H7 (cell line): Measurements from ENCODE around the gene ITM2B. TPM values are rescaled to one million over a fixed set of nuclear protein-coding genes. Genes with fewer than 3 reads are reported as not detected.
"Not testable (repeated sequence)": the region's sequence is repeated elsewhere in the genome, so short reads cannot be mapped to it uniquely, and the experiment has no call there.

Source experiments
- DNase-seq: peaks from one replicate; pipeline ENCODE4 v3.0.0; 2012
- H3K27me3 ChIP-seq: 2 replicates; pipeline ENCODE4 v1.6.0; 2011; ENCODE audit warnings: mild to moderate bottlenecking, low read length; ENCODE audit not compliant: control insufficient read depth, insufficient read depth
- H3K36me3 ChIP-seq: replicated peaks from 2 replicates; pipeline ENCODE4 v1.5.1; 2011; ENCODE audit warnings: low read length; ENCODE audit not compliant: control insufficient read depth, insufficient read depth
- H3K4me3 ChIP-seq: 2 replicates; pipeline ENCODE4 v1.5.1; 2011; ENCODE audit warnings: low read depth, mild to moderate bottlenecking, control low read depth, low read length, moderate library complexity; ENCODE audit not compliant: insufficient read depth
- total RNA-seq: library from RNA; depleted of rRNA; stranded (reverse); fragments of >200 nt; shearing (Covaris generic); gene quantifications from 2 replicates; pipeline ENCODE4 v1.2.3, GENCODE V29; 2014; rRNA removed

ITM2B gene
- total RNA-seq = 197 and 251 TPM in 2 replicates

DNA sequence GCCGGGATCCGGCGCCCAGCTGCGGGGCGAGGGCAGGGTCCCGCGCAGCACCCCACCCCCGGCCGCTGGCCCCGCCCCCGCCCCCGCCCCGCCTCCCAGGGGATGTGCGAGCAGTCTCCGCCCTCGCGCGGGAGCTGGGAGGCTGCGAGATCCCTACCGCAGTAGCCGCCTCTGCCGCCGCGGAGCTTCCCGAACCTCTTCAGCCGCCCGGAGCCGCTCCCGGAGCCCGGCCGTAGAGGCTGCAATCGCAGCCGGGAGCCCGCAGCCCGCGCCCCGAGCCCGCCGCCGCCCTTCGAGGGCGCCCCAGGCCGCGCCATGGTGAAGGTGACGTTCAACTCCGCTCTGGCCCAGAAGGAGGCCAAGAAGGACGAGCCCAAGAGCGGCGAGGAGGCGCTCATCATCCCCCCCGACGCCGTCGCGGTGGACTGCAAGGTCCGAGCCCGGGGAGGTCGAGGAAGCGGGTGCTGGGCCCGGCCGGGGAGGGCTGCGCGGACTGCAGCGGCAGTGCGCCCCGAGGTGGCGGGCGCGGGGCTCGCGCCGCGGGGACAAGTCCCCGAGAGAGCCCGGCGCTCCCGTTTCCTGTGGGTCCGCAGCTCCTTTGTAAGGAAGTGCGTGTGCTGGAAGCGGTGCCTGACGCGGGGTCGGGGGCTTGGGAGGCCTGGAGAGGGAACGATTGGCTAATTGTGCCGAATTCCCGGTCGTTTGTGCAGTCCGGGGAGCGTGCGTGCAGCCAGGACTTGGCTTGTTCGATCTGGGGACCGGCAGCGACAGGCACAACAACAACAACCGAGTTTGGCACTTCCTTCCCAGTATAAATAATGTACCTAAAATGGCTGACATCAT is at the start of gene ITM2B:
Gene ITM2B (plus strand): TSS at position 161 of the 843 bp plus-strand sequence. CDS start 155 bp downstream, at position 316.
- Histone ChIP-seq H3K27me3 (0 out of 2 replicates have a peak, but pooled peaks cover 1% of the 10 kb centered on the region), H3K36me3 (no peaks in the 10 kb centered on the region), H3K4me3 (peak within 1 kb of the TSS; percentile 97)
- peak; percentile 96 for DNase-seq

DNA sequence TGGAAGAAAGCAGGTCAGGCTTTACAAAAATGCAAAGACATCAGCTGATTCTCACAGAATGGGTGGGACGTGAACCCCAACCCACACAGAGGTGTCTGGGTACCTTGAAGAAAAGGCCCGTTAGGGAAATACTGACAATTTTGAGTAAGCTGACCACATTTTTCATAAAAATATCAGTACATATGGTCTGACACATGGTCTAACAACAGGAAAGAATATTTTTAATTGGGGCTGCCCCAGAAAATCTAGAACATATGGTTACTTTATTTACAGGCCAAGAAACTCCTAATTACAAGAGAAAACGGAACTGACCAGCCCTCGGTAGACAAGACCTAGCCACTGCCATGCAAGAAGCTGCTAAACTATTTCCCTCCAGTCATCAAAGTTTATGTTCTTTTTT is 48.7 kb upstream of the ITM2B start:
- H3K27me3 ChIP-seq = no peaks in the 10 kb centered on the region
- H3K4me3 ChIP-seq = no peak overlapping the region
- DNase-seq = no peak
- H3K36me3 ChIP-seq = no peaks in the 10 kb centered on the region

DNA sequence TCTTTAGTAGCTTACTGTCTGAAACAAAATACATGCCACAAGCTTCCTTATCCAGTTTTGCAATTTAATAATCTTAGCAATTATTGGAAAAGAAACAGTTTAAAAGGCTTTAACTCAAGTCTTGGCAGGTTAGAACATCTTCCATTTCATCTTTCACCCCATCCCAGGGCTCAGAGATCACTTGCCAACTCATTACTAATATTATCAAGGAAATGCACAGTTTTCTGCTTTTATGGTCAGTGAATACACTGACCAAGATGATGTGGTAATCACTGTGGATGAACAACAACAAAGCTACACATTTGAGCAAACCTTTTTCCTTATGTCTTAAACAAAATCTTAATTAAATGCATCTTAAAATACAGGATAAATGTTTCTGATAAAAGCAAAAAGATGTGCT is 48.0 kb upstream of the ITM2B start:
- no peak overlapping the region for H3K4me3 ChIP-seq
- no peaks in the 10 kb centered on the region for H3K36me3 ChIP-seq
- no peaks in the 10 kb centered on the region for H3K27me3 ChIP-seq
- DNase-seq = no peak

DNA sequence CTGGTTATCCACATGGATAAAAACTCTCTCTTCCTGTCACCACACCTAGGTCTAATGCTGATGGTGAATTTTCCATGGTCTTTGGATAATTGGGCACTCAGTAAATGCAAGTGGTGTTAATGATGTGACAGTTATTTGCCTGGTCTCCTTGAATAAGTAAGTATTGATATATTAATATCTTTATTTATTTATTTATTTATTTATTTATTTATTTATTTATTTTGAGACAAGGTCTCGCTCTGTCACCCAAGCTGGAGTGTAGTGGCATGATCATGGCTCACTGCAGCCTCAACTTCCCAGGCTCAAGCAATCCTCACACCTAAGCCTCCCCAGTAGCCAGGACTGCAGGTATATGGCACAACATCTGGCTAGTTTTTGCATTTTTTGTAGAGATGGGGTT is 46.3 kb upstream of the ITM2B start:
- no peak for DNase-seq
- H3K4me3 ChIP-seq = no peak overlapping the region
- H3K27me3 ChIP-seq = no peaks in the 10 kb centered on the region
- no peaks in the 10 kb centered on the region for H3K36me3 ChIP-seq

DNA sequence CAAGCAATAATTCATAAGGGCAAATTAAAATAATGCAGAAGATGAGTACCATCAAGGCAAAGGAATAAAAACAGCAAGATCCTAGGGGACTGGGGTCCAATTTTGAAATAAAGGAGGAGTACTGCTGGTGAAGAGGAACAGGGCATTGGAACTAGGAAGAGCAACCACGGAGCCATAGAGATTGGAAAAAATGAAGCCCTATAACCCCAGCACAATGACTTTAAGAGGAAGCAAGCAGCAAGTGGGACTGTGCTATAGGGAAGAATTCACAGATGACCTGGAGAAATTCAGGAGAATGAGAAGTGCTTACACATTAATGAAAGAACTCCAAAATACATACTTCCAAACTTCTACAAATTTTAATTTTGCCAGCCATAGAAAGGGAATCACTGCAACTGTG is 44.9 kb upstream of the ITM2B start:
- Histone ChIP-seq H3K36me3 (no peaks in the 10 kb centered on the region), H3K27me3 (no peaks in the 10 kb centered on the region), H3K4me3 (no peak overlapping the region)
- DNase-seq = no peak

DNA sequence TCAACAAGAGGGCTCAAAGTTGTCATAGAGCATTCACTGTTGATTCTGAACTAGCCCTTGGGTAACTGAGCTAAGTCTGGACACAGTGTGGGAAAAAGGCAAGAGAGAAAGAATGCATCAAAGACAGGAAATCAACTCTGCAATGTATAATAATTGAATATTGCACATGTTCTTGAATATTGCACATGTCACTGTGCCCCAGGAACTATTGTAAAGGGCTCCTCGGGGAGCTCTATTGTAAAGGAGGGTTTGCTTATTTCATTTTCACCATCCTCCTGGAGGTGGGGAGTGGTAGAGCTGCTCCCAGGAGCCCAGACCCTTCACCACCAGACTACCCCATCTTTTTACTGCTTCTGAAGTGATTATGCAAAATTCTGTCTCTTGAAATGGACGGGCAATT is 44.4 kb upstream of the ITM2B start:
- DNase-seq = no peak
- H3K4me3 ChIP-seq = no peak overlapping the region
- no peaks in the 10 kb centered on the region for H3K36me3 ChIP-seq
- H3K27me3 ChIP-seq = no peaks in the 10 kb centered on the region

DNA sequence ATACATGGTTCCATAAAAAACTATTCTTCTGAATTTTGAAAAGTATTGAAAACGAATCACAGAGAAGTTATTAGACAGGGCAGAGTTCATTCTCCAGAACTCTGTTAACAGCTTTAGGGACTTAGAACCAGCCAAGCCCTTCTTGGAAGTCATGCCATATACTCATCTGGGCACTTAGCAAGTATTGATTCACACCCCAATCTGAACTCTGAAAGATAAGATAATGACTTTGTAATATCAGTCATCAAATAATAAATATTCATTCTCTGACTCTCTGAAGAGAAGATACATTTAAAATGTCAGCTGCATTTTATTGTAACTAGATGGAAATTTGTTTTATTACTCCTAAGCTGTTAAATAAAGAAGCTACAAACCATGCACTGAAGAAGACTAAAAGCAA is 43.8 kb upstream of the ITM2B start:
- Histone ChIP-seq H3K4me3 (no peak overlapping the region), H3K36me3 (no peaks in the 10 kb centered on the region), H3K27me3 (no peaks in the 10 kb centered on the region)
- DNase-seq = no peak

DNA sequence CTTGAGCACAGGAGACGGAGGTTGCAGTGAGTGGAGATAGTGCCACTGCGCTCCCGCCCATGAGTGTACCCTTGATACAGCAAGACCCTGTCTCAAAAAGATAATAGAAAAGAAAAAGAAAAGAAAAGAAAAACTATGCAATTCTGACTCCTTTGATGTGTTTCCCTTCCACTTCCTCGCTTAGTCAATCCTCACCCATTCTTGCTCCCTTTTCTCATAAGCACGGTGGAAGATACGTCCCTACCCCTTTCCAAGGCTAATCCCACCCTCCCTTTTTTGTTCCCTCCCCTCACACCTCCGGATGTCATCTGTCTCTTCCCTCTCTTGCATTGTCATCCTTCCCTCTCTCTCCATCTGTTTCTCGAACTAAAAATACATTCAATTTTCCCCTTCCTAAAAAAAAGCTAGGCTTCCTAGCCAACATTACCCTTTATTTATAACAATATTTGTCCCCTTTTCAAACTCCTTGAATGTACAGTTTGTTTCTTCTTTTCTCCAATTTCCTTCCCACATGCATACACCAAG is 40.5 kb upstream of the ITM2B start:
- DNase-seq = no peak
- Histone ChIP-seq H3K27me3 (no peaks in the 10 kb centered on the region), H3K4me3 (no peak overlapping the region), H3K36me3 (no peaks in the 10 kb centered on the region)

DNA sequence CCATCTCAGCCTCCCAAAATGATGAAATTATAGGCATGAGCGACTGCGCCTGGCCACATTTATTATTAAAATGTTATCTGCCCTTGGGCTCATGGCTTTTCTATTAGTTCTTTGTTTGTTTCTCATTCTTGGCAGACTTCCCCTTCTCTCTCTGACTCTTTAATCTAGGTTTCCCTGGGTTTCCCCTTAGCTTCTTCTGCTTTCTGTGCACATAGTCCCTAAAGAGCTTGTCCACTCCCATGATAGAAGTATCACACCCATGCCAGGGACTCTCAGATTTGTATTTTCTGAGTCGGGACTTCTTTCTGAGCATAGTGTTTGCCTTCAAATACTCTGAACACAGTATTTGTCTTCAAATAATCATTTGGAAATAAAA is 38.6 kb upstream of the ITM2B start:
- H3K36me3 ChIP-seq = no peaks in the 10 kb centered on the region

DNA sequence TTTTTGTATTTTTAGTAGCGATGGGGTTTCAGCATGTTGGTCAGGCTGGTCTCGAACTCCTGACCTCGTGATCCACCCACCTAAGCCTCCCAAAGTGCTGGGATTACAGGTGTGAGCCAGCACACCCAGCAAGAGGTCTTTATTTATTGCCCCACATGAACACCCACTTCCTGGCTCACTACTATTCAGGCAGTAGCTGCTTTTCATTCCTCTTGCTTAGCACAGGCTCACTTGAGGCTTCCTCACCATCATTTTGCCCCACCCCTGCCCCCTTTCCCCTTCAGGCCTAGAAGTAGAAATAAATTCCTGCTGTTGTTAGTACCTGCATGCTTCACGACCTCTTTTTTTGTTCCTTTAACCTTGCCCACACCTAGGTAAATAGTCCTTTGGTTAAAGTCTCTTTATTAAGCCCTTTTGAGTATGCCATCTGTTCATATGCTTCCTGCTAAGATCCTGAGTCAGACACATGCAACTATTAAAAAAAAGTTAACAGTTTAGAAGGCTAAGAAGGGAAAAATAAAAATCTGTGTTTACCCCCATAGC is 33.5 kb upstream of the ITM2B start:
- no peak overlapping the region for H3K4me3 ChIP-seq
- no peaks in the 10 kb centered on the region for H3K36me3 ChIP-seq
- DNase-seq = no peak
- no peaks in the 10 kb centered on the region for H3K27me3 ChIP-seq

More for the DNA sequence above, 38.6 kb upstream of the ITM2B start:
- no peak for DNase-seq
- Histone ChIP-seq H3K4me3 (no peak overlapping the region), H3K27me3 (no peaks in the 10 kb centered on the region)

DNA sequence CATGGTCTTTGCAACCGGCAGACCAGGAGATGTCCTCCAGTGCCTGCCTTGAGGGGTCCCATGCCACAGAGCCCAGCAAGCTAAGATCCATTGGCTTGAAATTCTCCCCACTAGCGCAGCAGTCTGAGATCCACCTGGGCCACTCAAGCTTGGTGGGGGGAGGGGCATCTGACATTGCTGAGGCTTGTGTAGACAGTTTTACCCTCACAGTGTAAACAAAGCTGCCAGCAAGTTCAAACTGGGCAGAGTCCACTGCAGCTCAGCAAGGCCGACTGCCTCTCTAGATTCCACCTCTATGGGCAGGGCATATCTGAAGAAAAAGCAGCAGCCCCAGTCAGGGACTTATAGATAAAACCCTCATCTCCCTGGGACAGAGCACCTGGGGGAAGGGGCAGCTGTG is 32.0 kb upstream of the ITM2B start:
- Histone ChIP-seq H3K27me3 (no peaks in the 10 kb centered on the region), H3K4me3 (no peak overlapping the region), H3K36me3 (no peaks in the 10 kb centered on the region)
- DNase-seq = no peak

DNA sequence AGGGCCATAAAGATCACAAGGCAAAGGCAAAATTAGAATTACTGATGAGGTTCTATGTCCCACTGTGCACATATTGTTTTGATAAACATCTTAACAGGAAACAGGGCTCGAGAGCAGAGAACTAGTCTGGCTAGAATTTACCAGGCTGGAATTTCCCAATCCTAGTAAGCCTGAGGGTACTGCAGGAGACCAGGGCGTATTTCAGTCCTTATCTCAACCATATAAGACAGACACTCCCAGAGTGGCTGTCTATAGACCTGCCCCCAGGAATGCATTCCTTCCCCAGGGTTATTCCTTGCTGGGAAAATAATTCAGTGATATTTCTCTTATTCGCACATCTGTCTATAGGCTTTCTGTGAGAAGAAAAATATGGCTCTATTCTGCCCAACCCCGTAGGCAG is 25.8 kb upstream of the ITM2B start:
- H3K36me3 ChIP-seq, H3K4me3 ChIP-seq, DNase-seq, H3K27me3 ChIP-seq: not testable (repeated sequence)

DNA sequence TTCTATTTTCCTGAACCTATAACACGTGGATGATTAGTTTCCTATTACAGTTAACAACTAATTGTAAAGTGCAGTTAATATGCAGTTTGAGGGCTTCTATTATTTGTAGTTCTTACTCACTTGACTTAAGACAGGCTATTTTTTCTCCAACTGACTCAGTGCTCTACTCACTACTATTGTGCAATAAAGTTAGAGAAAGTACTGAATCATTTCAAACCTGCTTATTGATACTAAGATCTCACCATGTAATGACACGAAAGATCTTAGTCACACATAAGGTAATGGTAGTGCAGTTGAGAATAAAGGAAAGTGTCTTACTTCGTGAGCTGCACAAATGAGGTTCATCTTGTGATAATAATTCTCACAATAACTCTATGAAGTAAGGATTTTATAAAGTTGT is 22.8 kb upstream of the ITM2B start:
- Histone ChIP-seq H3K27me3 (no peaks in the 10 kb centered on the region), H3K36me3 (no peaks in the 10 kb centered on the region), H3K4me3 (no peak overlapping the region)
- no peak for DNase-seq

DNA sequence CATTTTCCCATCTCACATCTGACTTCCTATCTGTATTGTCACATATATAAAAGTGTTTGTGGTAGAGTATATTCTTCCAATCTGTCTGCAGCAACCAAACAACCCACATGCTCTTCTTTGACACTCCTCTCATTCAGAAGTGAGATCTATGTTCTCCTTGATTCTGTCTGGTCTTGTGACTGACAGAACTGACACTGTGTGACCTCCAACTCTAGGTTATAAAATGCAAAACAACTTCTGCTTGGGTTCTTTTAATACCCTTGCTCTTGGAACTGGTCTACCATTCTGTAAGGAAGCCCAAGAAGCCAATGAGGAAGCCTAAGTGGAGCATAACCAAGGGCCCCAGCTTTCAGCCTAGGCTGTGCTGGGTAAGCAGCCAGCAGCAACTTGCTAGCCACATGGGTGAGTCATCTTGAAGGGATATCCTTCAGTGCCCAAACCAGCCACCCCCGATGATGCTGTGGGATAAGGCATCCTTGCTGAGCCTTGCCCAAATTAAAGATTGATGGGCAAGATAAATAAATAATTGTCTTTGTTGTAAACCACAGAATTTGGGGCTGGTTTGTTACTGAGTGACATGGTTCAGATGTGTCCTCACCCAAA is 18.4 kb upstream of the ITM2B start:
- H3K27me3 ChIP-seq = no peaks in the 10 kb centered on the region
- H3K4me3 ChIP-seq = no peak overlapping the region
- no peaks in the 10 kb centered on the region for H3K36me3 ChIP-seq
- no peak for DNase-seq
